SK-N-SH (cell line): Measurements from ENCODE around the gene TXNRD1. TPM values are rescaled to one million over a fixed set of nuclear protein-coding genes. Genes with fewer than 3 reads are reported as not detected.

Experiments used
- CTCF ChIA-PET: fragments of 300-600, 350-600 bp; formaldehyde crosslinking; extraction: SDS; loops from one replicate; lab custom pipeline; 2021; lab: Yijun Ruan, JAX
- POLR2A ChIA-PET: fragments of 350-600 bp; sonication (Branson Sonifier 250); formaldehyde crosslinking; extraction: SDS; loops from one replicate; lab custom pipeline; 2020; ENCODE audit warnings: antibody characterized with exemption, inconsistent platforms; lab: Yijun Ruan, JAX
- DNase-seq: peaks from one replicate; pipeline ENCODE4 v3.0.0; 2012
- H2AFZ ChIP-seq: fragments of 200-600 bp; sonication (generic); 2 replicates; pipeline ENCODE4 v1.8.1; 2016; ENCODE audit warnings: antibody characterized with exemption, mild to moderate bottlenecking, low read depth
- H3F3A ChIP-seq: fragments of 200-600 bp; sonication (generic); replicated peaks from 2 replicates; pipeline ENCODE3; 2016; ENCODE audit warnings: antibody characterized with exemption, mild to moderate bottlenecking; ENCODE audit not compliant: insufficient read depth
- H3K27ac ChIP-seq, 2 experiments: fragments of 200-500 bp in 1 of 2; fragments of 200-600 bp in 1 of 2; sonication (Bioruptor generic) in 1 of 2; sonication (generic), shearing (Covaris generic) in 1 of 2; 2 replicates each; pipeline versions ENCODE4 v1.5.1 to v1.6.1; 2014 to 2016; ENCODE audit warnings: low read depth in 2 of 2, inconsistent platforms in 1 of 2, low read length in 1 of 2, mild to moderate bottlenecking in 1 of 2, mixed read lengths in 1 of 2
- H3K27me3 ChIP-seq: fragments of 200-600 bp; sonication (generic), shearing (Covaris generic); 2 replicates; pipeline ENCODE4 v1.6.1; 2016; ENCODE audit warnings: mixed run types; ENCODE audit not compliant: insufficient read depth
- H3K36me3 ChIP-seq, 2 experiments: fragments of 200-500 bp in 1 of 2; fragments of 200-600 bp in 1 of 2; sonication (Bioruptor generic) in 1 of 2; sonication (generic) in 1 of 2; replicated peaks in 1 of 2; 2 replicates each; pipeline versions ENCODE3 to v1.5.1; 2014 to 2016; ENCODE audit warnings: low read length in 1 of 2, mild to moderate bottlenecking in 1 of 2; ENCODE audit not compliant: insufficient read depth in 2 of 2, control insufficient read depth in 1 of 2
- H3K4me1 ChIP-seq, 2 experiments: fragments of 200-500 bp in 1 of 2; fragments of 200-600 bp in 1 of 2; sonication (Bioruptor generic) in 1 of 2; sonication (generic), shearing (Covaris generic) in 1 of 2; 2 replicates each; pipeline versions ENCODE4 v1.5.1 to v1.6.1; 2014 to 2016; ENCODE audit warnings: low read depth in 1 of 2, low read length in 1 of 2, mixed run types in 1 of 2; ENCODE audit not compliant: insufficient read depth in 2 of 2, control insufficient read depth in 1 of 2
- H3K4me2 ChIP-seq: fragments of 200-600 bp; sonication (generic), shearing (Covaris generic); 2 replicates; pipeline ENCODE4 v1.6.1; 2017; ENCODE audit warnings: mixed run types
- H3K4me3 ChIP-seq, 2 experiments: fragments of 200-500 bp in 1 of 2; fragments of 200-600 bp in 1 of 2; sonication (Bioruptor generic) in 1 of 2; sonication (generic), shearing (Covaris generic) in 1 of 2; 2 replicates each; pipeline versions ENCODE4 v1.5.1 to v1.8.1; 2014 to 2016; ENCODE audit warnings: low read depth in 2 of 2, inconsistent platforms in 1 of 2, low read length in 1 of 2, mild to moderate bottlenecking in 1 of 2, mixed read lengths in 1 of 2, moderate library complexity in 1 of 2
- H3K79me2 ChIP-seq: fragments of 200-600 bp; sonication (generic); 2 replicates; pipeline ENCODE4 v1.8.1; 2017; ENCODE audit warnings: mild to moderate bottlenecking; ENCODE audit not compliant: insufficient read depth
- H3K9ac ChIP-seq: fragments of 200-600 bp; sonication (generic); 2 replicates; pipeline ENCODE4 v1.6.1; 2017; ENCODE audit warnings: mixed run types
- H3K9me2 ChIP-seq: fragments of 200-600 bp; sonication (generic); 2 replicates; pipeline ENCODE4 v1.6.1; 2017; ENCODE audit warnings: mixed run types
- H3K9me3 ChIP-seq: fragments of 200-600 bp; sonication (generic); 2 replicates; pipeline ENCODE4 v1.6.1; 2017; ENCODE audit warnings: mixed run types, mild to moderate bottlenecking, moderate library complexity
- H4K20me1 ChIP-seq: fragments of 200-600 bp; sonication (generic); 2 replicates; pipeline ENCODE4 v1.6.1; 2017; ENCODE audit warnings: mild to moderate bottlenecking, mixed run types; ENCODE audit not compliant: insufficient read depth
- ELF1 ChIP-seq: IDR thresholded peaks from 2 replicates; pipeline ENCODE4 v1.4.0; 2012
- FOXM1 ChIP-seq: IDR thresholded peaks from 2 replicates; pipeline ENCODE4 v1.4.0; 2012; ENCODE audit warnings: low read depth, mild to moderate bottlenecking
- GATA2 ChIP-seq: sonication (generic); formaldehyde crosslinking; IDR thresholded peaks from 2 replicates; pipeline ENCODE4 v1.5.0; 2020; ENCODE audit warnings: mild to moderate bottlenecking, missing genetic modification reagents
- PBX3 ChIP-seq: IDR thresholded peaks from 2 replicates; pipeline ENCODE4; 2012
- RCOR1 ChIP-seq: fragments of 150-350 bp; IDR thresholded peaks from 2 replicates; pipeline ENCODE4 v1.6.1; 2017; ENCODE audit warnings: antibody characterized with exemption, low read length
- REST ChIP-seq: IDR thresholded peaks from 2 replicates; pipeline ENCODE4 v1.6.1; 2012; ENCODE audit warnings: mild to moderate bottlenecking, low read depth, low read length, moderate library complexity
- SIN3A ChIP-seq: IDR thresholded peaks from 2 replicates; pipeline ENCODE4 v1.6.1; 2012; ENCODE audit warnings: low read depth, mild to moderate bottlenecking, low read length, moderate library complexity, borderline replicate concordance
- TAF1 ChIP-seq: IDR thresholded peaks from 2 replicates; pipeline ENCODE4 v1.6.1; 2012; ENCODE audit warnings: low read depth, mild to moderate bottlenecking, low read length, moderate library complexity, borderline replicate concordance
- USF2 ChIP-seq: fragments of 150-350 bp; IDR thresholded peaks from 2 replicates; pipeline ENCODE4 v1.6.1; 2017; ENCODE audit warnings: antibody characterized with exemption, low read length, low read depth, borderline replicate concordance
- YY1 ChIP-seq: IDR thresholded peaks from 2 replicates; pipeline ENCODE4 v1.4.0; 2012; ENCODE audit warnings: low read depth, mild to moderate bottlenecking
- ZBTB33 ChIP-seq: IDR thresholded peaks from 2 replicates; pipeline ENCODE4 v1.4.0; 2012; ENCODE audit warnings: low read depth, borderline replicate concordance
- WGBS: methylation state at CpG from one replicate; pipeline ENCODE4 v1.1.6; 2017; ENCODE audit warnings: low lambda C conversion rate; 5-methylcytosine and 5-hydroxymethylcytosine counted together
- polyA plus RNA-seq, 3 experiments: library from polyadenylated mRNA; depleted of rRNA; stranded (reverse); fragments of >200 nt; gene quantifications; 2 replicates each; pipeline ENCODE4 v1.2.3, GENCODE V29; 2012

Gene TXNRD1
- polyA plus RNA-seq, 1 of the 3 experiments (the other 2 are of a cell fraction): 143 TPM

- Histone ChIP-seq H3K36me3 (peaks cover 47 to 72% of the 10 kb centered on the region in 2 experiments), H3F3A (peaks cover 11% of the 10 kb centered on the region), H3K9ac (no peak overlapping the region), H3K79me2 (peaks cover 99% of the 10 kb centered on the region), H3K4me1 (peaks cover 0 to 5% of the 10 kb centered on the region in 2 experiments; a peak in 1 of 4 replicates), H3K4me2 (no peak overlapping the region), H3K9me2 (no peaks in the 10 kb centered on the region), H3K27ac (no peak overlapping the region), H4K20me1 (peaks cover 90% of the 10 kb centered on the region), H3K27me3 (no peaks in the 10 kb centered on the region), H2AFZ (no peak overlapping the region), H3K4me3 (no peak overlapping the region), H3K9me3 (no peaks in the 10 kb centered on the region)
- TF ChIP-seq TAF1 (no peak), ELF1 (no peak), YY1 (no peak), REST (no peak), GATA2 (CRISPR knock-in tag) (no peak), FOXM1 (no peak), USF2 (no peak), RCOR1 (no peak), ZBTB33 (no peak), PBX3 (no peak), SIN3A (no peak)
- POLR2A ChIA-PET: interaction anchor here (1.2 kb wide), 1 partner anchor 12 kb away, joined by 3 read pairs; no protein-coding TSS in a partner anchor
- CTCF ChIA-PET: interaction anchor here (1.0 to 2.7 kb wide), 3 partner anchors 82 to 169 kb away, joined by 3 to 6 read pairs (median 5); no protein-coding TSS in a partner anchor
- WGBS: 77% methylated on average over 6 of the region's 6 CpGs
- DNase-seq: no peak
Measured at GRCh38 chr12:104299842-104300481, 84.4 kb downstream of the TXNRD1 start.
